ENCODE data around the gene CDON.

The CDON gene

GRCh38 chr11:126049159-126049558 is 13.5 kb downstream of the CDON start:
- no peak for TF ChIP-seq POLR2A (IDR thresholded peaks at IDR 0.05; ENCODE audit: low read depth, low read length)
- no peak for TF ChIP-seq POLR2AphosphoS5 (IDR thresholded peaks at IDR 0.05; ENCODE audit: low read depth, low read length)
- no peak for TF ChIP-seq POU2F2 (IDR thresholded peaks at IDR 0.05; ENCODE audit: low read depth, low read length)
- no peak for TF ChIP-seq SPI1 (IDR thresholded peaks at IDR 0.05; ENCODE audit: low read depth, low read length)
- no peak for TF ChIP-seq PAX5 (IDR thresholded peaks at IDR 0.05; ENCODE audit: insufficient read depth, low read length, severe bottlenecking)
- no peak for TF ChIP-seq TAF1 (IDR thresholded peaks at IDR 0.05; ENCODE audit: low read depth, low read length)
- no peak for FAIRE-seq
- no peak for DNase-seq (ENCODE audit: insufficient read length, low spot score)

DNA sequence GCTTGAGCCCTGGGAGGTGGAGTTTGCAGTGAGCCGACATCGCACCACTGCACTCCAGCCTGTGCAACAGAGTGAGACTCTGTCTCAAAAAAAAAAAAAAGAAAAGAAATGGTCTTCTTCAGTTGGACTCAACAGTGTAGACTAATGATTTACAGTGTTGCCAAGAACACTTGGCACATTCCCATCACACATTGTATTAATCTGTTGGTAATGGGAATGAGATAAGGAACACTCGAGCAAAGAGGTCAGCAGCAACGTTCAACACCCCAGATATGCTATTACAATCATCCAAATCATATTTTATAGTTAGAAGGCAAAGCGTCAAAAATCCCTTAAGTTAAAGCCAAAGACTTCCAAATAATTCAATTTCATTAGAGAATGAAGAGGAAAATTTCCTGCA is 14.5 kb downstream of the CDON start:
- no peak for FAIRE-seq
- TF ChIP-seq POLR2A (IDR thresholded peaks at IDR 0.05; ENCODE audit: low read depth, low read length): no peak
- no peak for TF ChIP-seq PAX5 (IDR thresholded peaks at IDR 0.05; ENCODE audit: insufficient read depth, low read length, severe bottlenecking)
- TF ChIP-seq SPI1 (IDR thresholded peaks at IDR 0.05; ENCODE audit: low read depth, low read length): no peak
- TF ChIP-seq POLR2AphosphoS5 (IDR thresholded peaks at IDR 0.05; ENCODE audit: low read depth, low read length): no peak
- no peak for TF ChIP-seq POU2F2 (IDR thresholded peaks at IDR 0.05; ENCODE audit: low read depth, low read length)
- TF ChIP-seq TAF1 (IDR thresholded peaks at IDR 0.05; ENCODE audit: low read depth, low read length): no peak

GRCh38 chr11:126046570-126047195 is 16.0 kb downstream of the CDON start:
- TF ChIP-seq SPI1 (IDR thresholded peaks at IDR 0.05; ENCODE audit: low read depth, low read length) (no peak), POLR2A (IDR thresholded peaks at IDR 0.05; ENCODE audit: low read depth, low read length) (no peak), POU2F2 (IDR thresholded peaks at IDR 0.05; ENCODE audit: low read depth, low read length) (no peak), POLR2AphosphoS5 (IDR thresholded peaks at IDR 0.05; ENCODE audit: low read depth, low read length) (no peak), PAX5 (IDR thresholded peaks at IDR 0.05; ENCODE audit: insufficient read depth, low read length, severe bottlenecking) (no peak), TAF1 (IDR thresholded peaks at IDR 0.05; ENCODE audit: low read depth, low read length) (no peak)
- FAIRE-seq (no peak), DNase-seq (ENCODE audit: insufficient read length, low spot score) (no peak)

More for the DNA sequence above, 14.5 kb downstream of the CDON start:
- no peak for DNase-seq (ENCODE audit: insufficient read length, low spot score)

GRCh38 chr11:126039485-126040271 is 23.0 kb downstream of the CDON start:
- FAIRE-seq (no peak), DNase-seq (ENCODE audit: insufficient read length, low spot score) (no peak)
- TF ChIP-seq TAF1 (IDR thresholded peaks at IDR 0.05; ENCODE audit: low read depth, low read length) (no peak), POLR2AphosphoS5 (IDR thresholded peaks at IDR 0.05; ENCODE audit: low read depth, low read length) (no peak), POU2F2 (IDR thresholded peaks at IDR 0.05; ENCODE audit: low read depth, low read length) (no peak)

- no peak for TF ChIP-seq PAX5 (IDR thresholded peaks at IDR 0.05; ENCODE audit: insufficient read depth, low read length, severe bottlenecking)
- no peak for TF ChIP-seq POLR2AphosphoS5 (IDR thresholded peaks at IDR 0.05; ENCODE audit: low read depth, low read length)
- no peak for TF ChIP-seq POLR2A (IDR thresholded peaks at IDR 0.05; ENCODE audit: low read depth, low read length)
- TF ChIP-seq SPI1 (IDR thresholded peaks at IDR 0.05; ENCODE audit: low read depth, low read length): no peak
- no peak for TF ChIP-seq POU2F2 (IDR thresholded peaks at IDR 0.05; ENCODE audit: low read depth, low read length)
- TF ChIP-seq TAF1 (IDR thresholded peaks at IDR 0.05; ENCODE audit: low read depth, low read length): no peak
- FAIRE-seq: no peak
- DNase-seq (ENCODE audit: insufficient read length, low spot score): no peak
Measured at GRCh38 chr11:126035718-126036117, 26.9 kb downstream of the CDON start.

DNA sequence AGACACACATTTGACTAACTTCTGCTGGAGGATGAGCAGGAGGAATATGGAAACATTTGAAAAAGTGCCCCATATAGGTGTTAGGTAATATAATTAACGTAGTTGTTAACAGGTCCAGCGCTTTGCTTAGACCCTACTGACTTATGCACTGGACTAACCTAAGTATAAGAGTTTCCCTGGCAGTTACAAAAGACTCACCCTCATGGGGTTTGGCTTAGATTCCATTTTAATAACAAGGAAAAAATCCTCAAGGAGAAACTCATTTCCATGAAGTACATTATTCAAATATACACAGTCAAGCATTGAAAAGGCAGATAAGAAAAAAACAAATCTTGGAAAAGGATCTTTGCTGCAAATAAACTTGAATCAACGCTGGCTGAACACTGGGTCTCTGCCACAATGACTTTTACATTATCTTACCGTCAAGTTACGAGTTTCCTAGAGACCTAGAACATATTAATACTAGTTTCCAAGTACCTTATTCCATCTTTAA is 27.7 kb downstream of the CDON start:
- FAIRE-seq (no peak), DNase-seq (ENCODE audit: insufficient read length, low spot score) (no peak)
- TF ChIP-seq PAX5 (IDR thresholded peaks at IDR 0.05; ENCODE audit: insufficient read depth, low read length, severe bottlenecking) (no peak), TAF1 (IDR thresholded peaks at IDR 0.05; ENCODE audit: low read depth, low read length) (no peak), POU2F2 (IDR thresholded peaks at IDR 0.05; ENCODE audit: low read depth, low read length) (no peak), POLR2A (IDR thresholded peaks at IDR 0.05; ENCODE audit: low read depth, low read length) (no peak)

GRCh38 chr11:126034039-126034932 is 28.4 kb downstream of the CDON start:
- no peak for TF ChIP-seq POLR2A (IDR thresholded peaks at IDR 0.05; ENCODE audit: low read depth, low read length)
- TF ChIP-seq SPI1 (IDR thresholded peaks at IDR 0.05; ENCODE audit: low read depth, low read length): no peak
- no peak for TF ChIP-seq PAX5 (IDR thresholded peaks at IDR 0.05; ENCODE audit: insufficient read depth, low read length, severe bottlenecking)
- no peak for TF ChIP-seq POLR2AphosphoS5 (IDR thresholded peaks at IDR 0.05; ENCODE audit: low read depth, low read length)
- TF ChIP-seq POU2F2 (IDR thresholded peaks at IDR 0.05; ENCODE audit: low read depth, low read length): no peak
- TF ChIP-seq TAF1 (IDR thresholded peaks at IDR 0.05; ENCODE audit: low read depth, low read length): no peak
- DNase-seq (ENCODE audit: insufficient read length, low spot score) (no peak), FAIRE-seq (no peak)

GRCh38 chr11:126032375-126032774 is 30.3 kb downstream of the CDON start:
- TF ChIP-seq TAF1 (IDR thresholded peaks at IDR 0.05; ENCODE audit: low read depth, low read length) (no peak), POLR2A (IDR thresholded peaks at IDR 0.05; ENCODE audit: low read depth, low read length) (no peak), POLR2AphosphoS5 (IDR thresholded peaks at IDR 0.05; ENCODE audit: low read depth, low read length) (no peak)
- no peak for FAIRE-seq
- DNase-seq (ENCODE audit: insufficient read length, low spot score): no peak

GRCh38 chr11:126029805-126030204 is 32.9 kb downstream of the CDON start:
- FAIRE-seq: no peak
- TF ChIP-seq PAX5 (IDR thresholded peaks at IDR 0.05; ENCODE audit: insufficient read depth, low read length, severe bottlenecking): no peak
- no peak for TF ChIP-seq POU2F2 (IDR thresholded peaks at IDR 0.05; ENCODE audit: low read depth, low read length)
- TF ChIP-seq POLR2AphosphoS5 (IDR thresholded peaks at IDR 0.05; ENCODE audit: low read depth, low read length): no peak
- TF ChIP-seq SPI1 (IDR thresholded peaks at IDR 0.05; ENCODE audit: low read depth, low read length): no peak
- no peak for TF ChIP-seq POLR2A (IDR thresholded peaks at IDR 0.05; ENCODE audit: low read depth, low read length)
- no peak for TF ChIP-seq TAF1 (IDR thresholded peaks at IDR 0.05; ENCODE audit: low read depth, low read length)
- DNase-seq (ENCODE audit: insufficient read length, low spot score): no peak

Data from GM12891 (cell line).